ENCODE results near the gene IL9.
"Not testable (repeated sequence)": the region's sequence is repeated elsewhere in the genome, so short reads cannot be mapped to it uniquely, and the experiment has no call there.

IL9 gene

GRCh38 chr5:135869276-135869675 lies 26.4 kb downstream of the IL9 start:
- H3K27ac Mint-ChIP-seq: no peak overlapping the region
- no peak overlapping the region for H3K4me3 Mint-ChIP-seq
- H3K27me3 Mint-ChIP-seq (ENCODE audit: low read depth): no peaks in the 10 kb centered on the region
- no peaks in the 10 kb centered on the region for H3K36me3 Mint-ChIP-seq (ENCODE audit: low read depth)
- no peaks in the 10 kb centered on the region for H3K9me3 Mint-ChIP-seq
- H3K4me1 Mint-ChIP-seq (ENCODE audit: low read depth): no peaks in the 10 kb centered on the region

GRCh38 chr5:135868681-135869080 lies 27.0 kb downstream of the IL9 start:
- Mint-ChIP-seq H3K4me1 (ENCODE audit: low read depth) (no peaks in the 10 kb centered on the region), H3K27ac (no peak overlapping the region), H3K9me3 (no peaks in the 10 kb centered on the region), H3K4me3 (no peak overlapping the region), H3K36me3 (ENCODE audit: low read depth) (no peaks in the 10 kb centered on the region), H3K27me3 (ENCODE audit: low read depth) (peaks cover 2% of the 10 kb centered on the region)

DNA sequence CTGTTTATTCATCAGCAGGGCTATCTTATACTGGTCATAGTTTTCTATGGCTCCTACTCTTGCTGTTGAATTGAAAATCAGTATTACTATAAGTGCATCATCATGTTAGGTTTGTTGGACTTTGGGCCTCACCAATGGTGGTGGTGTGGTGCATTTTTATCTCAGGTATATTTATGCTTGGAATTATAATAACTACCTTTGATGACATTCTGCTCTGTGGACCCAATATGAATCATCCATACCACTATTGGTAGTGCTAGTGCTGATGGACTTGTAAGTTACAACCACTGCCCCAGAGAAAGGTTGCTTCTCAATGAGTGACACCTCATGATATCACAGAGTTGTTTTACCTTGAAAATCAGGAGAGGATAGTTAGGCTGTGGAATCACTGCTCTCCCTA lies 28.0 kb downstream of the IL9 start:
- Mint-ChIP-seq H3K9me3 (no peaks in the 10 kb centered on the region), H3K36me3 (ENCODE audit: low read depth) (no peaks in the 10 kb centered on the region), H3K4me3 (no peak overlapping the region), H3K4me1 (ENCODE audit: low read depth) (no peaks in the 10 kb centered on the region), H3K27me3 (ENCODE audit: low read depth) (peaks cover 4% of the 10 kb centered on the region), H3K27ac (no peak overlapping the region)

DNA sequence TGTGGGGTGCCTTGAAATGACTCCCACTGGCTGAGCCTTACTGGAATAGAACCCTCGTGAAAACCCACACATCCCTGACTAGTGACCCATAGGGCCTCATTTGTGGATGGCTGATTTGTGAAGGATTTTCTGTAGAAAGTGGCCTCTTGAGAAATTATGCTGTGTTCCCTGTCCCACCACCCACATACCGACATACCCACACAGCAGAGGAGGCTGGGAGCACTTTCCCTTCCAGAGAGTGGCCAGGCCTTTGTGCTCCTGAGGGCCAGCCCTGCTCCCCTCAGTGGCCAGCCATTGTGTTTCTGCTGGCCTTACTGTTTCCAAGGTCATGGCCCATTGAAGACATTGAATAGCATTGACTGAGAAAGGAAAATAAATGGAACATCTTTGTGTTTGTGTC lies 29.6 kb downstream of the IL9 start:
- Mint-ChIP-seq H3K4me1 (ENCODE audit: low read depth) (no peaks in the 10 kb centered on the region), H3K4me3 (no peak overlapping the region), H3K27me3 (ENCODE audit: low read depth) (peaks cover 4% of the 10 kb centered on the region), H3K9me3 (no peaks in the 10 kb centered on the region), H3K27ac (no peak overlapping the region), H3K36me3 (ENCODE audit: low read depth) (no peaks in the 10 kb centered on the region)

GRCh38 chr5:135864503-135865435 lies 30.9 kb downstream of the IL9 start:
- Mint-ChIP-seq H3K36me3 (ENCODE audit: low read depth) (no peaks in the 10 kb centered on the region), H3K27ac (no peak overlapping the region), H3K27me3 (ENCODE audit: low read depth) (peaks cover 4% of the 10 kb centered on the region), H3K4me1 (ENCODE audit: low read depth) (no peaks in the 10 kb centered on the region), H3K4me3 (no peak overlapping the region), H3K9me3 (no peaks in the 10 kb centered on the region)

- H3K9me3 Mint-ChIP-seq: no peaks in the 10 kb centered on the region
- H3K27me3 Mint-ChIP-seq (ENCODE audit: low read depth): peaks cover 4% of the 10 kb centered on the region
- no peaks in the 10 kb centered on the region for H3K36me3 Mint-ChIP-seq (ENCODE audit: low read depth)
- H3K4me3 Mint-ChIP-seq: no peak overlapping the region
- no peaks in the 10 kb centered on the region for H3K4me1 Mint-ChIP-seq (ENCODE audit: low read depth)
- no peak overlapping the region for H3K27ac Mint-ChIP-seq
Measured at GRCh38 chr5:135862744-135863143, 32.9 kb downstream of the IL9 start.

GRCh38 chr5:135862086-135862485 lies 33.6 kb downstream of the IL9 start:
- no peaks in the 10 kb centered on the region for H3K9me3 Mint-ChIP-seq
- H3K4me3 Mint-ChIP-seq: no peak overlapping the region
- H3K36me3 Mint-ChIP-seq (ENCODE audit: low read depth): no peaks in the 10 kb centered on the region
- H3K27me3 Mint-ChIP-seq (ENCODE audit: low read depth): peaks cover 4% of the 10 kb centered on the region
- no peak overlapping the region for H3K27ac Mint-ChIP-seq
- H3K4me1 Mint-ChIP-seq (ENCODE audit: low read depth): no peaks in the 10 kb centered on the region

DNA sequence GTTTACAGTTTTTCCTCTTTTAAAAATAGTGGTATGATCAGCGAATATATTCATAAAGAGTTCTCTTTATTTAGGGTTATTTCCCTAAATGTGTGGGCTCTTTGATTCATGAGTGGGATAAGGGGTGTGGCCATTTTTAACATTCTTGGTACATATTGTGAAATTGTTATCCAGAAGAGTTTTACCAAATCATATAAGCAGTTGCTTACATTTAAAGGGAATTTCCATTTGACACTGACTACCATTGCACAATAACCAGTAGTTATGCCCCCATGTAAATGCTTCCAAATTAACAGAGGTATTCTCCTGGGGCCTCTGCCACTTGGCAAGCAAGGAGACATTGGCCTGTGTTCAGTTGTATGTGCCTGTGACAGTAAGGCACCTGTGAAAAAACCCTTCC lies 34.0 kb downstream of the IL9 start:
- no peak overlapping the region for H3K27ac Mint-ChIP-seq
- H3K9me3 Mint-ChIP-seq: no peaks in the 10 kb centered on the region
- peaks cover 4% of the 10 kb centered on the region for H3K27me3 Mint-ChIP-seq (ENCODE audit: low read depth)
- no peaks in the 10 kb centered on the region for H3K4me1 Mint-ChIP-seq (ENCODE audit: low read depth)
- no peak overlapping the region for H3K4me3 Mint-ChIP-seq
- no peaks in the 10 kb centered on the region for H3K36me3 Mint-ChIP-seq (ENCODE audit: low read depth)

DNA sequence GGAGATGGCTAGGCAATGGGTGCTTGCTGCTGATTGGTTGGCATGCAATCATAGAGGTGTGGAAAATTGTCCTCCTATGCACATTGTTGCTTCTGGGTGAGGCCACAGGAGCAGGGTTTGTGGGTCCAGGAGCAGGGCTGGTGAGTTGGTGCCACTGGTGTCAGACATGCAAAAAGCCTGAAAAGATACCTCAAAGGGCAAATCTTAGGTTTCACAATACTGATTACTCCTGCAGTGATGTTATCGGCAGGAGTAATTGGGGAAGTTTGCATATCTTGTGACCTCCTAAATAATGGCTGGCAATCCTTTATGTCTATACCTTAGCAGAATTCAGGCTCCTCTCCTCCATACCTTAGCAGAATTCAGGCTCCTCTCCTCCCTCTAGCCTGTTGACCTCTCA lies 36.0 kb downstream of the IL9 start:
- no peaks in the 10 kb centered on the region for H3K36me3 Mint-ChIP-seq (ENCODE audit: low read depth)
- H3K27me3 Mint-ChIP-seq (ENCODE audit: low read depth): peaks cover 4% of the 10 kb centered on the region
- H3K4me3 Mint-ChIP-seq: no peak overlapping the region
- H3K4me1 Mint-ChIP-seq (ENCODE audit: low read depth): no peaks in the 10 kb centered on the region
- H3K9me3 Mint-ChIP-seq: no peaks in the 10 kb centered on the region
- H3K27ac Mint-ChIP-seq: no peak overlapping the region

GRCh38 chr5:135859186-135859585 lies 36.5 kb downstream of the IL9 start:
- not testable (repeated sequence) for H3K36me3 Mint-ChIP-seq (ENCODE audit: low read depth); H3K9me3 Mint-ChIP-seq; H3K27ac Mint-ChIP-seq; H3K27me3 Mint-ChIP-seq (ENCODE audit: low read depth); H3K4me3 Mint-ChIP-seq; H3K4me1 Mint-ChIP-seq (ENCODE audit: low read depth)

- Mint-ChIP-seq H3K4me3 (no peak overlapping the region), H3K9me3 (no peaks in the 10 kb centered on the region), H3K36me3 (ENCODE audit: low read depth) (no peaks in the 10 kb centered on the region), H3K4me1 (ENCODE audit: low read depth) (no peaks in the 10 kb centered on the region), H3K27me3 (ENCODE audit: low read depth) (no peaks in the 10 kb centered on the region), H3K27ac (no peak overlapping the region)
Measured at GRCh38 chr5:135857630-135858311, 37.9 kb downstream of the IL9 start.

DNA sequence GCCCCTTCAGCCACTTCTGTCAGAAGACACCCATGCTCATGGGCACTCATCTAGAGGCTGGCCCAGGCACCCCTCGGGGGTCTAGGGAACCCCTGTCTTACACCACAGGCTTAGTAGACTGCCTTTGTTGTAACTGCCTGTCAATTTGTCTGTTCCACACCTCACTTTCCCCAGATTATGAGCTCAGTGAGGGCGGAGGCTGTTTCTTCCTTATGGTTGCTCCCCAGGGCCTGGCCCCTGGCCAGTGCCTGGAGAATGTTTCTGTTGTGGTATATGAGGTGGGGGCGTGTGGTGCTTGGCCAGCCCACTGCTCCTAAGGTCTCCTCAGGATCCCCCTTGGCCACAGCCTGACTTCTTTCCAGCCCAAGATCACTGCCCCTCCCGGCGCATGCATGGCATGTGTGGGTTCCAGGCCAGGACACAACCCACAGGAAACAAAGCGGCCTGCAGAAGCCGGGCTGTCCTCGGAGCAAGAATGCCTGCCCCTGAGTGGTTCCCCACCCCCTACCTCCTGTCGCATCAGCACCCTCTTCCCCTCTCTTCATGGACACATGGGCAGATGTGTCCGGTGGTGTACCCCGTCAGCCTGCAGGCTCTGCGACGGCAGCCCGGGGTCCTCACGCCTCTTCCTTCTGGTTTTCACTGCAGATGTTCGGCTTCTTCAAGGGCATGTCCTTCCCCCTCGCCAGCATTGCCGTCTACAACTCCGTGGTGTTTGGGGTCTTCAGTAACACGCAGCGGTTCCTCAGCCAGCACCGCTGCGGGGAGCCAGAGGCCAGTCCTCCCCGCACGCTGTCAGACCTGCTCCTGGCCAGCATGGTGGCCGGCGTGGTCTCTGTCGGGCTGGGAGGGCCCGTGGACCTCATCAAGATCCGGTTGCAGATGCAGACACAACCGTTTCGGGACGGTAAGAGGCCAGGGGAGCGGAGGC lies 43.5 kb downstream of the IL9 start:
- Mint-ChIP-seq H3K9me3 (no peaks in the 10 kb centered on the region), H3K27ac (no peak overlapping the region), H3K4me3 (no peak overlapping the region), H3K4me1 (ENCODE audit: low read depth) (no peaks in the 10 kb centered on the region), H3K27me3 (ENCODE audit: low read depth) (no peaks in the 10 kb centered on the region), H3K36me3 (ENCODE audit: low read depth) (no peaks in the 10 kb centered on the region)

GRCh38 chr5:135851186-135851914 lies 44.3 kb downstream of the IL9 start:
- H3K27ac Mint-ChIP-seq: no peak overlapping the region
- no peaks in the 10 kb centered on the region for H3K36me3 Mint-ChIP-seq (ENCODE audit: low read depth)
- H3K27me3 Mint-ChIP-seq (ENCODE audit: low read depth): no peaks in the 10 kb centered on the region
- no peak overlapping the region for H3K4me3 Mint-ChIP-seq
- no peaks in the 10 kb centered on the region for H3K4me1 Mint-ChIP-seq (ENCODE audit: low read depth)
- no peaks in the 10 kb centered on the region for H3K9me3 Mint-ChIP-seq

GRCh38 chr5:135850671-135851070 lies 45.0 kb downstream of the IL9 start:
- H3K9me3 Mint-ChIP-seq: no peaks in the 10 kb centered on the region
- no peaks in the 10 kb centered on the region for H3K36me3 Mint-ChIP-seq (ENCODE audit: low read depth)
- no peaks in the 10 kb centered on the region for H3K27me3 Mint-ChIP-seq (ENCODE audit: low read depth)
- H3K4me3 Mint-ChIP-seq: no peak overlapping the region
- H3K27ac Mint-ChIP-seq: no peak overlapping the region
- H3K4me1 Mint-ChIP-seq (ENCODE audit: low read depth): no peaks in the 10 kb centered on the region
